Measurements from ENCODE around the gene BET1L.
"Not testable (repeated sequence)": the region's sequence is repeated elsewhere in the genome, so short reads cannot be mapped to it uniquely, and the experiment has no call there.

BET1L gene

GRCh38 chr11:196786-197731 lies 10.1 kb downstream of the BET1L start:
- DNase-seq (ENCODE audit: low spot score): no peak

- DNase-seq (ENCODE audit: low spot score): not testable (repeated sequence)
Measured at GRCh38 chr11:193481-193880, 13.7 kb downstream of the BET1L start.

GRCh38 chr11:192674-193128 lies 14.5 kb downstream of the BET1L start, which contains the start of gene SCGB1C1:
Gene SCGB1C1 (plus strand): TSS chr11:193078. CDS start chr11:193100, 22 bp downstream.
- not testable (repeated sequence) for DNase-seq (ENCODE audit: low spot score)

GRCh38 chr11:191490-192478 lies 15.4 kb downstream of the BET1L start:
- DNase-seq (ENCODE audit: low spot score): not testable (repeated sequence)

- DNase-seq (ENCODE audit: low spot score): not testable (repeated sequence)
Measured at GRCh38 chr11:190546-190945, 16.7 kb downstream of the BET1L start.

GRCh38 chr11:189843-190311 lies 17.3 kb downstream of the BET1L start:
- not testable (repeated sequence) for DNase-seq (ENCODE audit: low spot score)

GRCh38 chr11:189200-189783 lies 17.9 kb downstream of the BET1L start:
- not testable (repeated sequence) for DNase-seq (ENCODE audit: low spot score)

GRCh38 chr11:180242-180641 lies 27.0 kb downstream of the BET1L start:
- DNase-seq (ENCODE audit: low spot score): not testable (repeated sequence)

All from iPS-NIHi11 (cell line).